H1 (cell line): ENCODE results near the gene ZRANB3. TPM values are rescaled to one million over a fixed set of nuclear protein-coding genes. Genes with fewer than 3 reads are reported as not detected.

ENCODE experiments used
- CTCF ChIA-PET: fragments of 300-600 bp; sonication (Branson Sonifier 250); formaldehyde crosslinking; loops from one replicate; lab custom pipeline; 2021; ENCODE audit not compliant: partially characterized antibody; lab: Charles Lee
- POLR2A ChIA-PET: fragments of 300-600 bp; sonication (Branson Sonifier 250); formaldehyde crosslinking; loops from one replicate; lab custom pipeline; 2021; ENCODE audit warnings: inconsistent platforms; ENCODE audit not compliant: partially characterized antibody; lab: Charles Lee
- DNase-seq, 2 experiments: peaks; one replicate each; pipeline versions ENCODE4 v3.0.0 to v3.0.0-alpha.2; 2010 to 2022; ENCODE audit warnings: low spot score in 2 of 2, low read depth in 1 of 2, mixed read lengths in 1 of 2
- FAIRE-seq: peaks from 2 replicates; lab custom pipeline; 2011; peaks lifted over from hg19 to GRCh38; lab: Jason Lieb, UNC
- H2AFZ ChIP-seq: 2 replicates; pipeline ENCODE4 v1.8.1; 2012; ENCODE audit warnings: low read length, inconsistent platforms
- H2AK5ac ChIP-seq: 2 replicates; pipeline ENCODE4 v1.6.1; 2013; ENCODE audit warnings: low read depth, low read length
- H2BK120ac ChIP-seq: replicated peaks from 2 replicates; pipeline ENCODE3; 2013; ENCODE audit warnings: low read depth, low read length, inconsistent platforms
- H2BK12ac ChIP-seq: 2 replicates; pipeline ENCODE4 v1.6.1; 2013; ENCODE audit warnings: low read depth, low read length
- H2BK15ac ChIP-seq: 2 replicates; pipeline ENCODE4 v1.6.1; 2013; ENCODE audit warnings: low read length
- H2BK20ac ChIP-seq: 2 replicates; pipeline ENCODE4 v1.6.1; 2013; ENCODE audit warnings: low read length
- H2BK5ac ChIP-seq: 2 replicates; pipeline ENCODE4 v1.6.1; 2013; ENCODE audit warnings: low read depth, low read length
- H3K14ac ChIP-seq: 2 replicates; pipeline ENCODE4 v1.6.1; 2013; ENCODE audit warnings: inconsistent platforms; ENCODE audit not compliant: insufficient read length
- H3K18ac ChIP-seq: 2 replicates; pipeline ENCODE4 v1.6.1; 2013; ENCODE audit warnings: low read length; ENCODE audit errors: extremely low read depth
- H3K23ac ChIP-seq: 2 replicates; pipeline ENCODE4 v1.6.1; 2013; ENCODE audit warnings: inconsistent platforms; ENCODE audit not compliant: insufficient read length
- H3K23me2 ChIP-seq: 2 replicates; pipeline ENCODE4 v1.6.1; 2013; ENCODE audit warnings: low read depth, low read length
- H3K27ac ChIP-seq: 2 replicates; pipeline ENCODE4 v1.6.1; 2011; ENCODE audit warnings: low read depth, low read length, inconsistent platforms
- H3K27me3 ChIP-seq, 4 experiments: replicated peaks in 1 of 4; 1 replicate in 1 of 4; 2 replicates in 3 of 4; pipeline versions ENCODE4 v1.6.1 to v1.8.1; 2011 to 2013; ENCODE audit warnings: low read length in 3 of 4, mild to moderate bottlenecking in 3 of 4, inconsistent platforms in 2 of 4, mixed read lengths in 2 of 4, moderate library complexity in 1 of 4; ENCODE audit not compliant: control insufficient read depth in 3 of 4, insufficient read depth in 3 of 4; ENCODE audit errors: extremely low read depth in 1 of 4
- H3K36me3 ChIP-seq, 4 experiments: 2 replicates each; pipeline versions ENCODE4 v1.6.1 to v1.8.1; 2011 to 2013; ENCODE audit warnings: mild to moderate bottlenecking in 4 of 4, low read length in 3 of 4, moderate library complexity in 2 of 4, control low read depth in 1 of 4, inconsistent platforms in 1 of 4; ENCODE audit not compliant: insufficient read depth in 4 of 4, control insufficient read depth in 2 of 4
- H3K4ac ChIP-seq: replicated peaks from 2 replicates; pipeline ENCODE3; 2013; ENCODE audit warnings: low read length, low read depth, mixed read lengths, inconsistent platforms; ENCODE audit not compliant: insufficient read length
- H3K4me1 ChIP-seq, 4 experiments: replicated peaks in 1 of 4; 1 replicate in 1 of 4; 2 replicates in 3 of 4; pipeline versions ENCODE4 v1.6.1 to v1.8.1; 2011 to 2013; ENCODE audit warnings: low read length in 3 of 4, inconsistent platforms in 2 of 4, mixed read lengths in 1 of 4; ENCODE audit not compliant: insufficient read depth in 4 of 4, control insufficient read depth in 3 of 4
- H3K4me2 ChIP-seq, 2 experiments: 2 replicates each; pipeline versions ENCODE4 v1.6.1 to v1.8.1; 2011 to 2013; ENCODE audit warnings: low read depth in 2 of 2, low read length in 2 of 2, control low read depth in 1 of 2, inconsistent platforms in 1 of 2, mild to moderate bottlenecking in 1 of 2; ENCODE audit not compliant: insufficient read depth in 1 of 2
- H3K4me3 ChIP-seq, 4 experiments: fragments of 200-600, 300-600 bp in 1 of 4; sonication (generic), shearing (Covaris generic), sonication (Bioruptor Twin) in 1 of 4; 2 replicates each; pipeline versions ENCODE4 v1.5.1 to v1.8.1; 2011 to 2016; ENCODE audit warnings: low read length in 4 of 4, low read depth in 3 of 4, control low read depth in 2 of 4, inconsistent platforms in 2 of 4, mild to moderate bottlenecking in 2 of 4, mixed read lengths in 1 of 4, moderate library complexity in 1 of 4; ENCODE audit not compliant: insufficient read depth in 2 of 4; ENCODE audit errors: extremely low read depth in 1 of 4
- H3K56ac ChIP-seq: replicated peaks from 2 replicates; pipeline ENCODE3; 2013; ENCODE audit warnings: low read depth, mild to moderate bottlenecking, mixed read lengths, low read length, inconsistent platforms; ENCODE audit not compliant: insufficient read length
- H3K79me1 ChIP-seq: 2 replicates; pipeline ENCODE4 v1.6.1; 2013; ENCODE audit warnings: low read depth, low read length, control low read depth
- H3K79me2 ChIP-seq, 2 experiments: 2 replicates each; pipeline versions ENCODE4 v1.6.1 to v1.8.1; 2012 to 2013; ENCODE audit warnings: low read length in 2 of 2, mild to moderate bottlenecking in 2 of 2, inconsistent platforms in 1 of 2; ENCODE audit not compliant: insufficient read depth in 2 of 2, control insufficient read depth in 1 of 2
- H3K9ac ChIP-seq, 4 experiments: replicated peaks in 1 of 4; 1 replicate in 1 of 4; 2 replicates in 3 of 4; pipeline versions ENCODE4 v1.6.1 to v1.8.1; 2011 to 2013; ENCODE audit warnings: low read depth in 3 of 4, low read length in 3 of 4, control low read depth in 2 of 4, mild to moderate bottlenecking in 2 of 4, moderate library complexity in 2 of 4, inconsistent platforms in 1 of 4; ENCODE audit errors: extremely low read depth in 1 of 4
- H3K9me3 ChIP-seq, 2 experiments: 2 replicates each; pipeline versions ENCODE4 v1.6.1 to v1.8.1; 2012 to 2013; ENCODE audit warnings: mild to moderate bottlenecking in 2 of 2, moderate library complexity in 2 of 2, control low read depth in 1 of 2, inconsistent platforms in 1 of 2, low read depth in 1 of 2, low read length in 1 of 2, mixed read lengths in 1 of 2; ENCODE audit not compliant: insufficient read depth in 2 of 2
- H4K20me1 ChIP-seq, 2 experiments: replicated peaks in 1 of 2; 2 replicates each; pipeline versions ENCODE3 to v1.8.1; 2011 to 2013; ENCODE audit warnings: inconsistent platforms in 2 of 2, low read length in 2 of 2, mild to moderate bottlenecking in 1 of 2; ENCODE audit not compliant: insufficient read depth in 2 of 2, control insufficient read depth in 1 of 2
- H4K5ac ChIP-seq: 2 replicates; pipeline ENCODE4 v1.6.1; 2013; ENCODE audit warnings: low read length, low read depth, mixed read lengths, inconsistent platforms; ENCODE audit not compliant: insufficient read length
- H4K8ac ChIP-seq: 2 replicates; pipeline ENCODE4 v1.8.0; 2013; ENCODE audit warnings: mild to moderate bottlenecking, moderate library complexity, low read length, inconsistent platforms; ENCODE audit not compliant: insufficient read depth; ENCODE audit errors: extremely low read depth
- H4K91ac ChIP-seq: replicated peaks from 2 replicates; pipeline ENCODE3; 2013; ENCODE audit warnings: low read length, mixed read lengths, inconsistent platforms; ENCODE audit not compliant: insufficient read length
- CEBPB ChIP-seq: IDR thresholded peaks from 2 replicates; pipeline ENCODE4 v1.6.1; 2012; ENCODE audit warnings: low read depth, low read length
- CHD1 ChIP-seq: IDR thresholded peaks from 2 replicates; pipeline ENCODE4 v1.6.1; 2012; ENCODE audit warnings: low read depth, low read length, improper control_type of control experiment
- CHD2 ChIP-seq: IDR thresholded peaks from 2 replicates; pipeline ENCODE4 v1.6.1; 2012; ENCODE audit warnings: low read length, improper control_type of control experiment
- CTBP2 ChIP-seq: IDR thresholded peaks from 2 replicates; pipeline ENCODE4 v1.7.0; 2011; ENCODE audit warnings: borderline replicate concordance, mild to moderate bottlenecking, moderate library complexity, mixed read lengths, low read length; ENCODE audit not compliant: insufficient read depth, insufficient read length
- GABPA ChIP-seq: IDR thresholded peaks from 2 replicates; pipeline ENCODE4 v1.6.1; 2011; ENCODE audit warnings: mild to moderate bottlenecking, low read length, moderate library complexity, borderline replicate concordance; ENCODE audit not compliant: insufficient read depth
- RBBP5 ChIP-seq: IDR thresholded peaks from 2 replicates; pipeline ENCODE4 v1.7.1; 2012; ENCODE audit warnings: low read depth, mild to moderate bottlenecking, inconsistent platforms, low read length, moderate library complexity, borderline replicate concordance
- SIN3A ChIP-seq, 2 experiments: IDR thresholded peaks in 1 of 2; conservative IDR thresholded peaks in 1 of 2; 2 replicates each; pipeline ENCODE4 v1.6.1; 2011 to 2012; ENCODE audit warnings: low read length in 2 of 2, improper control_type of control experiment in 1 of 2, low read depth in 1 of 2, mild to moderate bottlenecking in 1 of 2
- SIRT6 ChIP-seq: IDR thresholded peaks from one replicate; pipeline ENCODE4 v1.7.1; 2012; ENCODE audit warnings: low read length, inconsistent platforms
- SRF ChIP-seq: IDR thresholded peaks from 2 replicates; pipeline ENCODE4 v1.6.1; 2011; ENCODE audit warnings: mild to moderate bottlenecking, low read depth, low read length, moderate library complexity
- WGBS, 2 experiments: shearing (Covaris generic) in 1 of 2; methylation state at CpG; one replicate each; pipeline versions ENCODE4 v1.1.6 to v1.1.7; 2013 to 2015; ENCODE audit warnings: low lambda C conversion rate in 2 of 2, mixed read lengths in 2 of 2, inconsistent platforms in 1 of 2, low coverage in 1 of 2, missing lambda C conversion rate in 1 of 2; ENCODE audit not compliant: insufficient replicate concordance in 2 of 2, insufficient coverage in 1 of 2, insufficient read length in 1 of 2; ENCODE audit errors: extremely low coverage in 1 of 2, missing lambda C conversion rate in 1 of 2; 5-methylcytosine and 5-hydroxymethylcytosine counted together
- polyA plus RNA-seq, 7 experiments: library from polyadenylated mRNA; depleted of rRNA in 3 of 7; stranded (reverse) in 5 of 7; unstranded in 2 of 7; fragments of >200 nt in 5 of 7; fragments of 200-250 nt in 2 of 7; gene quantifications; 1 replicate in 5 of 7; 2 replicates in 1 of 7; 4 replicates in 1 of 7; pipeline versions ENCODE4 v1.2.1 to v1.2.3, GENCODE V29; 2011 to 2013; ENCODE audit warnings: missing spikeins in 2 of 7, mixed read lengths in 2 of 7
- total RNA-seq: library from RNA; stranded (reverse); fragmentation: NEBNext Ultra II Directional; extraction: Animal tissue kit (Norgen Biotek cat#: 25700); gene quantifications from 2 replicates; pipeline ENCODE4 v1.2.1, GENCODE V29; 2021
- TF ChIP-seq, protein P1 (sequence below): IDR thresholded peaks from 2 replicates; pipeline ENCODE4 v1.6.1; 2011; ENCODE audit warnings: low read length, improper control_type of control experiment
- TF ChIP-seq, protein P2 (sequence below): IDR thresholded peaks from 2 replicates; pipeline ENCODE4 v1.6.1; 2012; ENCODE audit warnings: inconsistent platforms

Gene ZRANB3
- total and polyA plus RNA-seq, 2 of the 8 experiments (the other 6 are each of a cell fraction or from before 2014, with no cell fraction given), result 4.5 to 19.3 TPM

DNA sequence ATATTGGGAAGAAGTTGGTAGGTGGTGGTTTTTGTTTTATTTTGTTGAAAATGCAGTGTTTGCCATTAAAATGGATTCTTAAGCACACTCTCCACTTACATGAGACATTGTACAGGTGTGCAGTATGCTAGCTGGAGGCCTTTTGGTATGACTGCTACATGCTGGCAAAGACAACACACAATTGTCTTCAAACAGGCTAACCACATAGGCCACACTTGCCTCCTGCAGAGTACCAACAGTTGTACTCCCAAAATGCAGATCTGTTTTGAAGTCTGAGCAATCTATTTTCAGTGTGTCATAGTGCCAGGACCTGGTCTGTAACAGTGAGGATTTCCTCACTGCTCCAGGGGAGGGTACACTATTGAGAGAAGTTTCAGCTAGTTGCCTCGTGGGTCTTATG, 213.6 kb downstream of the ZRANB3 start:
- Histone ChIP-seq H3K4ac (no peak overlapping the region), H3K79me2 (no peaks in the 10 kb centered on the region), H3K27ac (no peak overlapping the region), H4K20me1 (no peaks in the 10 kb centered on the region), H3K36me3 (no peaks in the 10 kb centered on the region; a peak in 2 of 8 replicates), H3K23ac (no peak overlapping the region), H2BK20ac (no peak overlapping the region), H3K27me3 (no peaks in the 10 kb centered on the region), H3K79me1 (no peaks in the 10 kb centered on the region), H4K5ac (no peak overlapping the region), H2AFZ (no peak overlapping the region), H2BK15ac (no peak overlapping the region), H2BK12ac (no peak overlapping the region), H2BK120ac (no peak overlapping the region), H3K18ac (no peak overlapping the region), H3K4me2 (no peak overlapping the region), H3K23me2 (no peaks in the 10 kb centered on the region), H3K14ac (no peak overlapping the region), H2AK5ac (no peak overlapping the region), H2BK5ac (no peak overlapping the region), H3K9ac (no peak overlapping the region), H3K4me3 (no peak overlapping the region), H3K4me1 (no peaks in the 10 kb centered on the region), H3K56ac (no peak overlapping the region), H4K91ac (no peak overlapping the region), H3K9me3 (no peaks in the 10 kb centered on the region), H4K8ac (no peak overlapping the region)
- WGBS, 2 experiments, result 92% methylated on average over 1 of the region's 1 CpG; no CpG with 5 or more reads in 1 of the 2 experiments
- FAIRE-seq (no peak), DNase-seq (no peak)
- TF ChIP-seq CHD1, result no peak
- TF ChIP-seq, protein P1, sequence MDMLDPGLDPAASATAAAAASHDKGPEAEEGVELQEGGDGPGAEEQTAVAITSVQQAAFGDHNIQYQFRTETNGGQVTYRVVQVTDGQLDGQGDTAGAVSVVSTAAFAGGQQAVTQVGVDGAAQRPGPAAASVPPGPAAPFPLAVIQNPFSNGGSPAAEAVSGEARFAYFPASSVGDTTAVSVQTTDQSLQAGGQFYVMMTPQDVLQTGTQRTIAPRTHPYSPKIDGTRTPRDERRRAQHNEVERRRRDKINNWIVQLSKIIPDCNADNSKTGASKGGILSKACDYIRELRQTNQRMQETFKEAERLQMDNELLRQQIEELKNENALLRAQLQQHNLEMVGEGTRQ, result no peak
- no peak for TF ChIP-seq RBBP5
- TF ChIP-seq SIRT6, result no peak
- TF ChIP-seq, protein P2, sequence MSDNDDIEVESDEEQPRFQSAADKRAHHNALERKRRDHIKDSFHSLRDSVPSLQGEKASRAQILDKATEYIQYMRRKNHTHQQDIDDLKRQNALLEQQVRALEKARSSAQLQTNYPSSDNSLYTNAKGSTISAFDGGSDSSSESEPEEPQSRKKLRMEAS, result no peak
- no peak for TF ChIP-seq CTBP2
- TF ChIP-seq SRF, result no peak
- TF ChIP-seq SIN3A (conservative IDR thresholded peaks at IDR 0.05 in 1 of 2, IDR thresholded peaks at IDR 0.05 in 1 of 2; ENCODE audit: low read depth in 1 of 2, low read length in 2 of 2), result no peak
- TF ChIP-seq CEBPB, result no peak
- no peak for TF ChIP-seq GABPA
- TF ChIP-seq CHD2, result no peak
- ChIA-PET POLR2A (no interaction called here), CTCF (no interaction called here)
